Activated CD4-positive, alpha-beta T cell treated with anti-CD3 and anti-CD28 coated beads, Interleukin-2, Interleukin-4, amounts not matched to agents 100 ng/mL and 50 ng/mL, durations not matched to agents 16 hours and 8 hours (primary cell): Measurements from ENCODE around the gene HDGFL3.
A peak's percentile ranks its signal among the peaks of the same experiment; 100 is the strongest.
"Not testable (repeated sequence)": the region's sequence is repeated elsewhere in the genome, so short reads cannot be mapped to it uniquely, and the experiment has no call there.

Experiments
- DNase-seq: peaks from one replicate; pipeline ENCODE4 v3.0.0-alpha.2; 2020; ENCODE audit warnings: low spot score

The HDGFL3 gene

GRCh38 chr15:83207660-83208366 is at the start of gene HDGFL3:
TSS of gene HDGFL3 (minus strand) at chr15:83207823. CDS start at chr15:83207414, 409 bp downstream.
- DNase-seq = peak; percentile 14

DNA sequence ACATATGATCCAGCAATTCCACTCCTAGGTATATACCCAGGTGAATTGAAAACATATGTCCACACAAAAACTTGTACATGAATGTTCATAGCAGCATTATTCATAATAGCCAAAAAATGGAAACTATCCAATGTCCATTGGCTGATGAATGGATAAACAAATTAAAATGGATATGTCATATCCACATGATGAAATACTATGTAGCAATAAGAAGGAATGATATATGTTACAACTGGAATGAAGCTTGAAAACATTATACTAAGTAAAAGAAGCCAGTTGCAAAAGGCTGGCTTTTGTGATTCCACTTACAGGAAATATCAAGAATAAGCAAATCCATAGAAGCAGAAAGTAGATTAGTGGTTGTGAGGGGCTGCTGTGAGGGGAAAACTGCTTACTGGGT is 43.2 kb upstream of the HDGFL3 start:
- no peak for DNase-seq

- no peak for DNase-seq
Measured at GRCh38 chr15:83249030-83249343, 41.4 kb upstream of the HDGFL3 start.

GRCh38 chr15:83248151-83249029 is 40.8 kb upstream of the HDGFL3 start:
- peak; percentile 72 for DNase-seq

GRCh38 chr15:83243634-83244033 is 36.0 kb upstream of the HDGFL3 start:
- DNase-seq = no peak

GRCh38 chr15:83230242-83230641 is 22.6 kb upstream of the HDGFL3 start:
- DNase-seq = no peak

- no peak for DNase-seq
Measured at GRCh38 chr15:83225449-83225848, 17.8 kb upstream of the HDGFL3 start.

- not testable (repeated sequence) for DNase-seq
Measured at GRCh38 chr15:83221781-83222180, 14.2 kb upstream of the HDGFL3 start.

DNA sequence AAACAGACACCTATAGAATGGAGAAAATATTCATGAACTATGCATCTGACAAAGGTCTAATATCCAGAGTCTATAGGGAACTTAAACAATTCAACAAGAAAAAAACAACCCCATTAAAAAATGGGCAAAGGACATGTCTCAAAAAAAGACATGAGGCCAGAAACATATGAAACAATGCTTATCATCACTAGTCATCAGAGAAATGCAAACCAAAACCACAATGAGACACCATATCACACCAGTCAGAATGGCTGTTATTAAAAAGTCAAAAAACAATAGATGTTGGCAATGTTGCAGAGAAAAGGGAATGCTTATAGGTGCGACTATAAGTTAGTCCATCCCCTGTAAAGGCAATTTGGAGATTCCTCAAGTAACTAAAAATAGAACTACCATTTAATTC is 11.4 kb upstream of the HDGFL3 start:
- peak; percentile 12 for DNase-seq

GRCh38 chr15:83215306-83215705 is 7.7 kb upstream of the HDGFL3 start:
- no peak for DNase-seq

- DNase-seq = no peak
Measured at GRCh38 chr15:83210619-83211018, 3.0 kb upstream of the HDGFL3 start.

GRCh38 chr15:83209333-83209732 is 1.7 kb upstream of the HDGFL3 start:
- DNase-seq = no peak

DNA sequence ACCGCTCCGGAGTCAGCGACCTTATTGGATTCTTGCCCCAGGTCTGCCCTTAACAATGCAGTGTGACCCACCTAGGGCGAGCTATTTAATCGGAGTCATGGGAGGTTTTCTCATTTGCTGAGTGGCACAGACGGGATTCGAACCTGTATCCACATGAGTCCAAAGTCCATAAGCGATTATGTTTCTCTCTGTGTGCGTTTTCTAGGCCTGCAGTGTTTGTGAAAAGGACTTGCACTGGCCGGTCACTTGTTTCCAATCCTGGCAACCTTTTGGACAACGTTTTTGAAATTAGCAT is 691 bp upstream of the HDGFL3 start:
- no peak for DNase-seq

DNA sequence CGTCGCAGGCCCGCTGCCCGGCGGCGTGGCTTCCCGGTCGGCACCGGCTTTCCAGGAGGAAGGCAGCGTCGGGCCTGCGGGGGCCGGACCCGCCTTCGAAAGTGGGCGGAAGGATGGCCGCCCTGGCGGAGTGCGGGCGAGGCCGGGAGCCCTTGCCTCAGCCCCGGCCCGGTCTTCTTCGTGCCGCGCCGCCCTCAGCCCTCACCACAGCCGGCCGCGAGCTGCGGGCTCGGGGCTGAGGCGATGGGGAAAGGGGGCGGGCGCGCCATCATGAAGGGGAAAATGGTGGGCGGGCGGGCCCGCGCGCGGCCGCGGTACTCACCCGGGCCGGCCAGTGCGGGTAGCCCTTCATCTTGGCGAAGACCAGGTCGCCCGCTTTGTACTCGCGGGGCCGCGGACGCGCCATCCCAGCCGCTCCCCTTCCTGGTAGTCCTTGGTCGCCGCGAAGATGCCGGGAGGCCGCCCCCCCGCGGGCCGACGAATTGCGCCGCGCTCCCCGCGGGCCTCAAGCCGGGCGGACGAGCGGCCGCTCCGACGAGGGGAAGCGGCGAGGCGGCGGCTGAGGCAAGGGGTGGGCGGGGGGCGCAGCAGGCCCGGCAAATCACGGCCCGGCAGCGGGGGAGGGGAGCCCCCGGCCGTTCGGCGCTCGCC is 489 bp downstream of the HDGFL3 start:
- no peak for DNase-seq

GRCh38 chr15:83206526-83207008 is 1.1 kb downstream of the HDGFL3 start:
- no peak for DNase-seq

- DNase-seq = no peak
Measured at GRCh38 chr15:83205725-83206324, 1.8 kb downstream of the HDGFL3 start.

GRCh38 chr15:83204697-83205096 is 2.9 kb downstream of the HDGFL3 start:
- no peak for DNase-seq

GRCh38 chr15:83203543-83203942 is 4.1 kb downstream of the HDGFL3 start:
- no peak for DNase-seq

- peak; percentile 28 for DNase-seq
Measured at GRCh38 chr15:83200589-83200988, 7.0 kb downstream of the HDGFL3 start.

- DNase-seq = peak; percentile 60
Measured at GRCh38 chr15:83200162-83200561, 7.5 kb downstream of the HDGFL3 start.

GRCh38 chr15:83199288-83199687 is 8.3 kb downstream of the HDGFL3 start:
- DNase-seq = peak; percentile 70

DNA sequence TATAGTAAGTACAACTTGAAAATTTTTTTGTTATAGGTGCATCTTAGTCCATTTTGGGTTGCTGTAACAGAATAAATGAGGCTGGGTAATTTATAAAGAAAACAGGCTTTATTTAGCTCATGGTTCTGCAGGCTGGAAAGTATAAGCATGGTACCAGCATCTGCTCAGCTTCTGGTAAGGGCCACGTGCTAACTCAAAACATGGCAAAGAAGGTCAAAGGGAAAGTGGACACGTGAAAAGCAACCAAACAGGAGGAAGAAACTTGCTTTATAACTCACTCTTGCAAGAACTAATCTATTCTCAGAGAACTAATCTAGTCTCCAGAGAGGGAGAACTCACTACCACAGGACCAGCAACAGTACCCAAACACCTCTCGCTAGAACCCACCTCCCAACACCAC is 9.1 kb downstream of the HDGFL3 start:
- DNase-seq = peak; percentile 8

GRCh38 chr15:83194528-83194927 is 13.1 kb downstream of the HDGFL3 start:
- no peak for DNase-seq
